GM10248 (cell line): ENCODE measurements around the gene MLH1.

Source experiments
- CTCF ChIA-PET: fragments of 300-600 bp; sonication (Branson Sonifier 250); formaldehyde crosslinking; extraction: SDS; loops from one replicate; lab custom pipeline; 2021; ENCODE audit warnings: antibody characterized with exemption; lab: Yijun Ruan, JAX
- POLR2A ChIA-PET: fragments of 350-650 bp; sonication (Branson Sonifier 250); formaldehyde crosslinking; extraction: SDS; loops from one replicate; lab custom pipeline; 2020; ENCODE audit warnings: antibody characterized with exemption; lab: Yijun Ruan, JAX
- DNase-seq: peaks from one replicate; pipeline ENCODE4 v3.0.0; 2012; ENCODE audit errors: extremely low spot score
- TF ChIP-seq, protein P1 (sequence below): IDR thresholded peaks from 2 replicates; pipeline ENCODE4 v1.5.1; 2012; ENCODE audit warnings: mild to moderate bottlenecking, low read depth; ENCODE audit errors: extremely low read depth, missing control alignments, control extremely low read depth

Gene MLH1

GRCh38 chr3:36964331-36964730 lies 29.0 kb upstream of the MLH1 start:
- ChIA-PET POLR2A (no interaction called here), CTCF (interaction anchor here (1.1 kb wide), 1 partner anchor 9 kb away, joined by 3 read pairs; no protein-coding TSS in a partner anchor)
- TF ChIP-seq, protein P1, sequence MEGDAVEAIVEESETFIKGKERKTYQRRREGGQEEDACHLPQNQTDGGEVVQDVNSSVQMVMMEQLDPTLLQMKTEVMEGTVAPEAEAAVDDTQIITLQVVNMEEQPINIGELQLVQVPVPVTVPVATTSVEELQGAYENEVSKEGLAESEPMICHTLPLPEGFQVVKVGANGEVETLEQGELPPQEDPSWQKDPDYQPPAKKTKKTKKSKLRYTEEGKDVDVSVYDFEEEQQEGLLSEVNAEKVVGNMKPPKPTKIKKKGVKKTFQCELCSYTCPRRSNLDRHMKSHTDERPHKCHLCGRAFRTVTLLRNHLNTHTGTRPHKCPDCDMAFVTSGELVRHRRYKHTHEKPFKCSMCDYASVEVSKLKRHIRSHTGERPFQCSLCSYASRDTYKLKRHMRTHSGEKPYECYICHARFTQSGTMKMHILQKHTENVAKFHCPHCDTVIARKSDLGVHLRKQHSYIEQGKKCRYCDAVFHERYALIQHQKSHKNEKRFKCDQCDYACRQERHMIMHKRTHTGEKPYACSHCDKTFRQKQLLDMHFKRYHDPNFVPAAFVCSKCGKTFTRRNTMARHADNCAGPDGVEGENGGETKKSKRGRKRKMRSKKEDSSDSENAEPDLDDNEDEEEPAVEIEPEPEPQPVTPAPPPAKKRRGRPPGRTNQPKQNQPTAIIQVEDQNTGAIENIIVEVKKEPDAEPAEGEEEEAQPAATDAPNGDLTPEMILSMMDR: no peak
- DNase-seq: no peak

- DNase-seq: no peak
- CTCF ChIA-PET: no interaction called here
- TF ChIP-seq, protein P1: no peak
- POLR2A ChIA-PET: no interaction called here
These were observed 28.5 kb upstream of the MLH1 start for GRCh38 chr3:36964817-36965216.

DNA sequence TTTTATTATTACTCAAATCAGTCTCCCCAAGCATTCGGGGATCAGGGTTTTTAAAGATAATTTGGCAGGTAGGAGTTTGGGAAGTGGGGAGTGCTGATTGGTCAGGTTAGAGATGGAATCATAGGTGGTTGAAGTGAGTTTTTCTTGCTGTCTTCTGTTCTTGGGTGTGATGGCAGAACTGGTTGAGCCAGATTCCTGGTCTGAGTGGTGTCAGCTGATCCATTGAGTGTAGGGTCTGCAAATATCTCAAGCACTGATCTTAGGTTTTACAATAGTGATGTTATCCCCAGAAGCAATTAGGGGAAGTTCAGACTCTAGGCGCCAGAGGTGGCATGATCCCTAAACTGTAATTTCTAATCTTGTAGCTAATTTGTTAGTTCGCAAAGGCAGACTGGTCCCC lies 27.9 kb upstream of the MLH1 start:
- TF ChIP-seq, protein P1: no peak
- CTCF ChIA-PET: interaction anchor here (1.0 to 1.4 kb wide), 3 partner anchors 8 to 27 kb away, joined by 3 to 6 read pairs (median 4); partner anchors contain the start of genes EPM2AIP1 and MLH1
- POLR2A ChIA-PET: no interaction called here
- no peak for DNase-seq

DNA sequence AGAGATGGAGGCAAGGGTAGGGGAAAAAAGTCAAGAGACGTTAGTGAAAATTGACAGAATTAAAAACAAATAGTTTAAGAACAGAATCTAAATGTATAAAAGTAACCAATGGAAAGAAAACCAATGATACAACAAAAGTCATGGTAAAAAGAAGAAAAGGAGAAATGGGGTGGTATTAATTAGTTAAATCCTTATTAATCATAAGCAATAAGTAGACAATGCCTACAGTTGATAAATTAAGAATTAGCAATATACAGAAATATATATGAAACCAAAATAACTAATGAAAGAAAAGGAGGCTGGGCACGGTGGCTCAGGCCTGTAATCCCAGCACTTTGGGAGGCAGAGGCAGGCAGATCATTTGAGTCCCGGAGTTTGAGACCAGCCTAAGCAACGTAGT lies 24.2 kb upstream of the MLH1 start:
- CTCF ChIA-PET: interaction anchor here (0.6 to 7.5 kb wide), 7 partner anchors 10 to 100 kb away, joined by 3 to 83 read pairs (median 4); partner anchors contain the start of genes EPM2AIP1 and MLH1

GRCh38 chr3:36969540-36970432 lies 23.5 kb upstream of the MLH1 start:
- CTCF ChIA-PET: interaction anchor here (1.1 to 7.5 kb wide), 7 partner anchors 11 to 101 kb away, joined by 3 to 83 read pairs (median 4); partner anchors contain the start of genes EPM2AIP1 and MLH1
- POLR2A ChIA-PET: interaction anchor here (1.1 to 1.2 kb wide), 2 partner anchors 21 to 23 kb away, joined by 3 to 7 read pairs; partner anchors contain the start of genes EPM2AIP1 and MLH1
- TF ChIP-seq, protein P1: no peak
- DNase-seq: peak; percentile 82

More for the DNA sequence above, 24.2 kb upstream of the MLH1 start:
- TF ChIP-seq, protein P1: no peak
- DNase-seq: no peak
- POLR2A ChIA-PET: interaction anchor here (1.2 kb wide), 1 partner anchor 24 kb away, joined by 7 read pairs; the partner anchor contains the start of genes EPM2AIP1 and MLH1

DNA sequence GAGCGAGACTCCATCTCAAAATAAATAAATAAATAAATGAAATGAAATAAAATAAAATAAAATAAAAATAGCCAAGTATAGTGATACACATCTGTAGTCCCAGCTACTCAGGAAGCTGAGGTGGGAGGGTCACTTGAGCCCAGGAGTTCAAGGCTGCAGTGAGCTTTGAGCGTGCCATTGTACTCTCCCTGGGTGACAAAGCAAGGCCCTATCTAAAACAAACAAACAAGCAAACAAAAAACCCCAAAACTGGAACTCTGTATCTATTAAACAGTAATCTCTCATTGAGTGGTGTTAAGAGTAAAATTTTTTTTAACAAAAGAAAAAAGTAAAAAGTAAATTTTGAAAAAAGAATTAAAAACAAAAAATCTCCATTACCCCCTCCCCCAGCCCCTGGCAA lies 21.2 kb upstream of the MLH1 start:
- ChIA-PET POLR2A (no interaction called here), CTCF (interaction anchor here (7.5 kb wide), 1 partner anchor 13 kb away, joined by 83 read pairs; no protein-coding TSS in a partner anchor)
- TF ChIP-seq, protein P1: no peak
- no peak for DNase-seq
